SK-N-SH treated with all-trans-retinoic acid at 6 μM for 48 hours (cell line): ENCODE data around the gene DNAH11.

Experiments
- ATAC-seq: fragments of 200-7000 bp; cut with Tn5 transposase; 3 replicates; pipeline ENCODE4 v1.9.1; 2020; ENCODE audit warnings: mild to moderate bottlenecking, moderate library complexity
- ARNTL ChIP-seq: fragments of 450-650 bp; formaldehyde crosslinking; IDR thresholded peaks from 2 replicates; pipeline ENCODE4 v1.5.0; 2020; ENCODE audit warnings: low read depth, mild to moderate bottlenecking, moderate library complexity, borderline replicate concordance
- CSDC2 ChIP-seq: fragments of 250-450 bp; sonication (Bioruptor Pico); IDR thresholded peaks from 2 replicates; pipeline ENCODE4 v1.5.0; 2020; ENCODE audit warnings: mild to moderate bottlenecking, moderate library complexity
- ESRRG ChIP-seq: fragments of 250-450 bp; sonication (Bioruptor Pico); IDR thresholded peaks from 2 replicates; pipeline ENCODE4 v1.6.1; 2021; ENCODE audit warnings: mild to moderate bottlenecking
- GLIS3 ChIP-seq: fragments of 250-450 bp; sonication (Bioruptor Pico); IDR thresholded peaks from 2 replicates; pipeline ENCODE4 v1.5.0; 2020; ENCODE audit warnings: mild to moderate bottlenecking, moderate library complexity
- ISL1 ChIP-seq: fragments of 250-450 bp; sonication (Bioruptor Pico); IDR thresholded peaks from 2 replicates; pipeline ENCODE4 v2.1.2; 2022; ENCODE audit warnings: mild to moderate bottlenecking, moderate library complexity
- POU6F1 ChIP-seq: fragments of 250-450 bp; sonication (Bioruptor Pico); IDR thresholded peaks from 2 replicates; pipeline ENCODE4 v1.8.0; 2021; ENCODE audit warnings: low read depth, mild to moderate bottlenecking, moderate library complexity, borderline replicate concordance
- RARB ChIP-seq: fragments of 250-450 bp; sonication (Bioruptor Pico); IDR thresholded peaks from 2 replicates; pipeline ENCODE4 v1.8.0; 2021; ENCODE audit warnings: mild to moderate bottlenecking, moderate library complexity
- SNAI2 ChIP-seq: fragments of 250-450 bp; sonication (Bioruptor Pico); IDR thresholded peaks from 2 replicates; pipeline ENCODE4 v1.5.0; 2020; ENCODE audit warnings: mild to moderate bottlenecking, moderate library complexity
- TOX ChIP-seq: fragments of 250-450 bp; sonication (Bioruptor Pico); IDR thresholded peaks from 2 replicates; pipeline ENCODE4 v1.8.0; 2021; ENCODE audit warnings: mild to moderate bottlenecking, moderate library complexity, borderline replicate concordance
- TSHZ2 ChIP-seq: fragments of 250-450 bp; sonication (Bioruptor Pico); IDR thresholded peaks from 2 replicates; pipeline ENCODE4 v1.5.0; 2020; ENCODE audit warnings: mild to moderate bottlenecking, moderate library complexity
- ZC3H10 ChIP-seq: fragments of 250-450 bp; sonication (Bioruptor Pico); IDR thresholded peaks from 2 replicates; pipeline ENCODE4 v1.5.1; 2021; ENCODE audit warnings: mild to moderate bottlenecking, moderate library complexity
- ZFP3 ChIP-seq: fragments of 250-450 bp; sonication (Bioruptor Pico); IDR thresholded peaks from 2 replicates; pipeline ENCODE4 v1.5.0; 2020; ENCODE audit warnings: mild to moderate bottlenecking, moderate library complexity
- ZFP30 ChIP-seq: fragments of 450-650 bp; formaldehyde crosslinking; IDR thresholded peaks from 2 replicates; pipeline ENCODE4 v1.5.0; 2022; ENCODE audit warnings: mild to moderate bottlenecking, moderate library complexity
- ZNF565 ChIP-seq: fragments of 450-650 bp; formaldehyde crosslinking; conservative IDR thresholded peaks from 2 replicates; pipeline ENCODE4 v1.5.0; 2020; ENCODE audit warnings: low read depth, mild to moderate bottlenecking, moderate library complexity
- ZNF8 ChIP-seq: fragments of 450-650 bp; formaldehyde crosslinking; IDR thresholded peaks from 2 replicates; pipeline ENCODE4 v1.5.0; 2020; ENCODE audit warnings: mild to moderate bottlenecking, moderate library complexity

Gene DNAH11

GRCh38 chr7:21639206-21639868 is 96.5 kb downstream of the DNAH11 start (continued):
- TF ChIP-seq POU6F1 (CRISPR knock-in tag): no peak
- TF ChIP-seq, all 23 proteins: peak for 0

GRCh38 chr7:21640105-21640504 is 97.3 kb downstream of the DNAH11 start:
- TF ChIP-seq ZNF565 (CRISPR knock-in tag): no peak
- no peak for ATAC-seq

GRCh38 chr7:21641546-21641945 is 98.7 kb downstream of the DNAH11 start:
- no peak for ATAC-seq
- no peak for TF ChIP-seq POU6F1 (CRISPR knock-in tag)
- no peak for TF ChIP-seq TSHZ2 (CRISPR knock-in tag)
- no peak for TF ChIP-seq ISL1
- TF ChIP-seq CSDC2 (CRISPR knock-in tag): no peak
- no peak for TF ChIP-seq ZNF565 (CRISPR knock-in tag)
- TF ChIP-seq SNAI2 (CRISPR knock-in tag): no peak
- no peak for TF ChIP-seq RARB (CRISPR knock-in tag)
- TF ChIP-seq GLIS3: no peak

GRCh38 chr7:21642422-21642821 is 99.6 kb downstream of the DNAH11 start:
- TF ChIP-seq SNAI2 (CRISPR knock-in tag) (no peak), ESRRG (CRISPR knock-in tag) (no peak), RARB (CRISPR knock-in tag) (no peak), ZFP3 (no peak), TOX (CRISPR knock-in tag) (no peak), CSDC2 (CRISPR knock-in tag) (no peak), ZNF8 (CRISPR knock-in tag) (no peak), ZFP30 (CRISPR knock-in tag) (no peak), ZC3H10 (CRISPR knock-in tag) (no peak), ARNTL (no peak), TSHZ2 (CRISPR knock-in tag) (no peak), POU6F1 (CRISPR knock-in tag) (no peak), ISL1 (no peak), ZNF565 (CRISPR knock-in tag) (no peak)
- no peak for ATAC-seq
